Activated CD4-positive, alpha-beta T cell treated with anti-CD3 and anti-CD28 coated beads, Interleukin-2, Interleukin-4, amounts not matched to agents 100 ng/mL and 50 ng/mL, durations not matched to agents 16 hours and 8 hours (primary cell): ENCODE measurements around the gene PRTFDC1.
"Not testable (repeated sequence)": the region's sequence is repeated elsewhere in the genome, so short reads cannot be mapped to it uniquely, and the experiment has no call there.

ENCODE experiments used
- DNase-seq: peaks from one replicate; pipeline ENCODE4 v3.0.0-alpha.2; 2020; ENCODE audit warnings: low spot score

The PRTFDC1 gene

DNA sequence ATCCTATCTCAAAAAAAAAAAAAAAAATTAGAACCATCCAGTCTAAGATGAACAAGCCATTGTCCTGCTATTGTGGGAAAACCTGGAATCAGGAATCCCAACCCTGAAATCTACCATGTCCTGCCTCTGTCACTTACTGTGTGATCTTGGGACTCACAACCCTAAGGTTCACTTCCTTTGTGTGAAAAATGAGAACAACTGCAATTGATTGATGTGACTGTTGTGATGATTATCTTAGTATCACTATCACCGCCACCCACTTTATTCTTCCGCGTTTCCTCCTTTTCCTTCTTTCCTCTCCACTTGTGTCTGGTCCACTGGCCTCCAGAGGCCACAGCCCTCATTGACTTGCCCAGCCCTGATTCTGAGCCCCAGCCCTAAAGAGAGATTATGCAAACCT, 12.6 kb upstream of the PRTFDC1 start:
- DNase-seq: no peak

DNA sequence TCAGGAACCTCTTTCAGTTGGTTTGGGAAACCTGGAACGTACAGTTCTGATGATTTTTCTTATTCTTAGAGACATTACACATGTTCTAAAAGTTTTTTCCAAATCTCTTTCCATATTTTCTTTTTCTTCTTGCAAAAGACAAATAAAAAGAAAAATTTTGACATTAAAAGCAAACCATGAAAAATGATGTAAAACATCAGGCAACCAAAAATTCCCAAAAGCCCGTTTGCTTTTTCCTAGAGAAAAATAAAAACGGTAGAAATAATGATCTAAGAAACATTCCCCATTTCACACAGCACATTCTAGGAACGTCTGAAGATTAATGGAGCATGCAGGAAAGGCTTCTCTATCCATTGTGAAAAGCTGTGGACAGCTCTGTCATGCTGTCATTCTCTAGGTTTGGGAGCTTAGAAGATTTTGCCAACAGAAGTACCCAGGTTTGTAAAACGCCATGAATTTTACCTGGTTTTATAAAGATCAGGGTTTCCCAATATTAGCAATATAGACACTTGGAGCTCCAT, 11.2 kb upstream of the PRTFDC1 start:
- no peak for DNase-seq

DNA sequence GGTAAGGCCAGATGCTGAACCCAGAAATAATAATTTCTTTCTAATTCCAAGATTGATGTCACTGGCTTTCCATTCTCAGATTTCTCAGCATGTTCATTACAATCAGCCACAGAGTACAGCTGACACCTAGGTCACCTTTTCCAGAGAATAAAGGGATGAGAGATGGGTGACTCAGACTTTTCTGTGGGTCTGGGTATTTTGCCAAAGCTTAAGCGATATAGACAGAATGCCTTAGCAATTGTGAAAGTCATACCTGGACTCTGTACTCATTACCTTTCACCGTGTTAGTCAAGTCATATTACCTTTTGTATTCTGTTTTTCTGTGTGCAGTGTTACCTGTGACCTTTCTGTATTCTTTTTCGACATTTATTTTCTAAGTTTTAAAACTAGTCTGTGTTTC, 10.6 kb upstream of the PRTFDC1 start:
- DNase-seq: no peak

DNA sequence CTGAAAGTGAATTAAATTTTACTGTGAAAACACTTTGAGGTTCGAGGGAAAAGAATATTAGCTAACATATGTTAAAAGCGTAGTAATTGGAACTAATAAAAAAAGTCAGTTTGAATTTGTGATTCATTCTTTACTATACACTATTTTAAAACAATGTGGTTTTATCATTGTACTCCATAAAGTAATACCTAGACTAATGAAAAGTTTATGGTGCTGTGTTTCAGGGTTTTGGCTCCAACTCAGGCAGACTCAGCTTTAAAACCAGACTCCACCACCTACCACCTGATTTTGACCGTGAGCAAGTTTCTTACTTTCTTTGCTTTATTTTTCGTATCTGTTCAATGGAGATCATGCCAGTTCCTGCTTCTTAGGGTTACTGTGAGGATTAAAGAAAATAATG, 9.2 kb upstream of the PRTFDC1 start:
- DNase-seq: no peak

DNA sequence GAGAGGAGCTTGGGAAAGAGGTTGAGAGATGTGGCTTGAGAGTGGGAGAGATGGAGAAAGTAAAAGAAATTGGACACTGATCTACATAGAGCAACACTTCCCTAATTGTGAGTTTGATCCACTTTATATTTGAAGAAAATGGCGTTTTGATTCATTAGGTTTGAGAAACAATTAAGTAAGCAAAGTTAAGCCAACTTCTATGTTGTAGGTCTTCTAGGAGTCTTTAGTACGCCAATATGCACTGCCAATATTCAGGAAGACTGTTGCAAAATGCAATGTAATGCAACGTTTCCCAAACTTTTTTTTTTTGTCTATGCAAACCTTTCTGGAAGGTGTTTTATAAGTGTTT, 7.0 kb upstream of the PRTFDC1 start:
- DNase-seq: no peak

DNA sequence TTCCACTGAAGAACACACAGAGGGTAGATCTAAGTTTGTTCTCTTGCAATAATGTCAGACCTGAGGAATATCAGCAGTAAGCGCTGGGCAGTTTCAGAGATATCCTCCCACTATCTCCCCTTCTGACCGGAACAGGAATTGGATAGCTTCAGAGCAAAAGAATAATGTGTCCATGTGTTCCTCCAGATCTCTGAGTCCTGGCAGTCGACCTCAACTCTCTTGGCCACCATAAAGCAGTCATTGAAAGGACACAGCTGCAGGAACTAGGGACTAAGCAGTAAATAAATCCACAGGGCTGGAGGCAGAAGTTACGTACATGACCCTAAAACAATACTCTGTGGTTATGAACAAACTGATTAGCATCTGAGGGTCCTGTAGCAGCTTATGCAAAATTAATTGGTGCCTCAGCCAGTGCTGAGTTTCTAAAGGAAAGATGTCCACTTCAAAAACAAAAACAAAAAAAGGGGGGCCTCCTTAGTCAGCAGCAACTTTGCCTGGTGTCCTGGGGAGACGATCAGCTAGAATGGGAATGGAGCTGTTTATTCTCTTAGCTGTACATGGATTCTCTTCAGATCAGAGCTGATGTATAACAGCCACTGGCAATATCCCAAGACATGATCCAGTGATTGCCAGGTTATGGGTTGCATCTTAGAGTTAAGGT, 6.4 kb upstream of the PRTFDC1 start:
- no peak for DNase-seq

DNA sequence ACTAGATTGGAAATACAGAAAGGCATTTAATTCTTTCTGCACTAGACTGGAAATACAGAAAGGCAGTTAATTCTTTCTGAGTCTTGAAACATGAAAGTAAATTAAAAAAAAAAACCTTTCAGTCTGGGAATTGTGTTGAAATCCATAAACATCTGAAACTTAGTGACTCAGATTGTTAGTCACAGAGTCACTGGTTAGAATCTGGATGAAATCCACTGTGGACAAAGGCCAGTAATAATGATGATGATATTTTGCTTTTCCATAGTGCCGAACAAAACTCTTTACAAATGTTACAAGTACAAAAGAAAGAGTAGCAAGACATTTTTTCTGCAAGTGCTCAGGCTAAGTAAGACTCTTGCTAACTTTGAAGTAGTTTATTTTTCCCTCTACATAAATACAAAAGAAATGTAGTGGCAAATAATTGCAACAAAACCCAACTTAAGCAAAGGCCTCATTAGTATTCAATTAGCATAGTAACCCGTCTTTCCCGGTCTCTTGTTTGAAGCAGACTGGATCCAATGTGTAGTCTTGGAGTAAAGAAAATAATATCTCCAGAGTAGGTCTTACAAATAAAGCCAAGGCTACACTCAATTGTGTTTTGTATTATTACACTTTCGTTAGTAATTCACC, 5.8 kb upstream of the PRTFDC1 start:
- DNase-seq: no peak

DNA sequence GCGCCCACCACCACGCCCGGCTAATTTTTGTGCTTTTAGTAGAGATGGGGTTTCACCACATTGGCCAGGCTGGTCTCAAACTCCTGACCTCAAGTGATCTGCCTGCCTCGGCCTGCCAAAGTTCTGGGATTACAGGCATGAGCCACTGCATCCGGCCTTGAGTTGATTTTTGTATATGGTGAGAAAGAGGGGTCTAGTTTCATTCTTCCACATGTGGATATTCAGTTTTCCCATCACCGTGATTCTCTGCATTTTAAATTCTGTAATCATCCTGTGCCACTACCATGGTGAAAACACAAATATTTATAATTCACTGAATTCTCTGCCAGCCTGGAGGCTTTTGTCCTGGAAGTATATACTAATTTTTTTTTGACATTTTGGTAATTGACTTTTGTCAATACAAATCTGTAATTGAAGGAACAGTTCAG, 5.2 kb upstream of the PRTFDC1 start:
- not testable (repeated sequence) for DNase-seq

DNA sequence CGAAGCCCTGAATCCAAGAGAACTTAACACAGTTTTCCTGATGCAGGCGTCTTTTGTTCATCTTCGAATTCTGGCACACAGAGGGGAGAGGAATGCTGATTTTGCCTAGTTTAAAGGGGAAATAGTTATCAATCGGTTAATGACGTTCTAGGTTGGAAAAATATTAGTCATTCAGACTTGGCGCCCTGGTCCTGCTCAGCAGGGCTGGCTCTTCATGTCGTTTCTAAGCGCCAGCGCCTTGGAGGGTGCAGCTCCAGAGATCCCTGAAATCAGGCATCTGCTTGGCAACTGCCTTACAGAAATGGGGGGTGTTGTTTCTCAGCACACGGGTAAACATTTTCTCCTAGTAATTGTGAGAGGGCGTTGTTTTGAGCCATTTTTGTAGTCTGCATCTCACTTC, 1.3 kb upstream of the PRTFDC1 start:
- DNase-seq: no peak

DNA sequence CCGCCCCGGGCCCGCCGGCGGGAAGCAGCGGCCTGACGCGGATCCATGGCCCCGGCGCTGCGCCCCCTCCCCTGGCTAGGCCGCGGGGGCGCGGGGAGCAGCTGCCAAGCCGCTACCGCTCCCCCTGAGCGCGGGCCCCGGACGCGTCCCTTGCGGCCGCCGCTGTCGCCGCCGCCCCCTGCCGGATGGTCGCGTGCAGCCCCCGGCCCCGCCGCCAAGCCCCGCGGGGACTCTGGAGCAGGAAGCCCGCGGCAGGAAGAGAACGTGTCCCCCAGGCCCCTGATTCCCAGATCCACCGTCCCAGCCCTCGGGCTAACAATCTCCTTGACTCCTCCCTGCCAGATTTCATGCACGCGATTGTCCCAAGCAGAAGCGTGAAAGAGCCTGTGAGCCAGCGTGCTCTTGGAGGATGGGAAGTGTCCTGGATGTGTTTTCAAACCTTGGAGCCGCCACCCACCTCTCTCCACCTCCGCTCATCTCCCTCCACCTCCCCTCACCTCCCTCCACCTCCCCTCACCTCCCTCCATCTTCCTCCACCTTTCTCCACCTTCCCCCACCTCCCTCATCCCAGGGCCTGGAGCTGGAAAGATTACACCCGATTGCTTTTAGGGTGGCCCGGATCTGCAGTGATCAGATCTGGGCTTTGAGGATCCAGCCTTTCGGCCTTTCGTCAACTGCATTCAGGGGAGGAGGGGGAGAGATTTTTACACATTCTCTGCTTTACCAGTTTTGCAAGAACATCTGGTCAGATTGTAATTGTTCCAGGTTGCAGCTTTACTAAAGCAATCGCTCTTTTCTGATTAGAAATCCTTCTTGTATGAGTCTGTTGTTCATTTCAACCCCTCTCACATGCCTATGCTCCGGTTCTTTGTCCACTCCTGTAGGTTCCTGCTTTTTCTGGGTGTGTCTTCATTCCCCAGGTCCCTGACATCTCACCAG, 570 bp upstream of the PRTFDC1 start:
- DNase-seq: peak; percentile 12

DNA sequence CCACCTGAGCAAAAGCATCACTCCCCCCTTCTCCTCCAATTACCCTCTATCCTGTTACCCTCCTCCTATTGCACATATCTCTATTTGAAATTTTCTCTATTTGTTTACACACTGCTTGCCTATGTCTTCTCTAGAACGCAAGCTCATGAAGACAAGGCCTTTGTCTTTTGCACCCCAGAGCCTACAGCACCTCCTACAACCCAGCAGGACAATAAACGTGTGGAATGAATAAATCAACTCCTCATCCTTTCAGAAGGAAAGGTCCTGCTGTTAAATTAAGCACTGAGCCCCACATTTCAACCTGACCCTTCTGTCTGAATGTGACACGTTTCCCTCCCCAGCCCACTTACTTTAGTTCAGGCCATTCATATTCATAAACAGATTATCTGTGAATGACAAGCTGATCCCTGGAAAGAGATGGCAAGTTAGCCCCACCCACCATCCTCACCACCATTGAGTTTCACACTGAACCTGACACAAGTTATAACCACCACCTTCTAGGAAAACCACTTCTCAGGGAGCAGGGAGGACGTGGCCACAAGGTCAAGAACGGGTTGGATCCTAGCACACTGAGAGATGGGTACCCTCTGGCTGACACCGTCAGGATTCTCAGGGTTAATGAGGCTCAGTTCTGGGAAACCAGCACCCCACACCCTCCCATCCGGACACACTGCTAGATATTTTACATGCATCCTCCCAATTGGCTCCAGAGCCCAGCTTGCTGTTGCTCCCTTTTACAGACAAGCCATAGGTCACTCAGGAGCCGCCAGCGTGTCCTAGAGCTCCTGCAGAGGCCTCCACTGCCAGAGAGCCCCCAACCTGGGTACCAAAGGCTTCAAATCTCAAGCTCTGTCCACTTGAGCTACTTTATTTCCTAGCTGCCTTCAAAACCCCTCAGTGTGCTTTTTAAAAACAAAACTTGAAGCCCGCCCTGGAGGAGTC, 934 bp downstream of the PRTFDC1 start:
- peak; percentile 24 for DNase-seq

DNA sequence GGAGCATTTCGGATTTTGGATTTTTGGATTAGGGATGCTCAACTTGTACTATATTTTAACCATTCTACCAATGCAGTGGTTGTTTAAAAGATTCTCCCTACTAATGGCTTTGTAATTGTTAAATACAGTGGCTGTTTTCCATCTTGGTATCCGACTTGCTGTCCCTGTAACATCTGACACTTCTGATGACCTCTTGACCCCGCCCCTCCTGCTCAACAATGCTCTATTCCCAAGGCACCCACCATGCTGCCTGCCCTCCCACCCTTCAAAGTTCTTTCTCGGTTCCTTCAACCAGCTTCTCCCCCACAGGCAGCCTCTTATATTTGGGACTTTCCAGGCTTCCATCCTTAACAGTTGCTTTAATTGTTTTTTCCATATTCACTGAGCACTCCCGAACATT, 2.0 kb downstream of the PRTFDC1 start:
- DNase-seq: no peak

DNA sequence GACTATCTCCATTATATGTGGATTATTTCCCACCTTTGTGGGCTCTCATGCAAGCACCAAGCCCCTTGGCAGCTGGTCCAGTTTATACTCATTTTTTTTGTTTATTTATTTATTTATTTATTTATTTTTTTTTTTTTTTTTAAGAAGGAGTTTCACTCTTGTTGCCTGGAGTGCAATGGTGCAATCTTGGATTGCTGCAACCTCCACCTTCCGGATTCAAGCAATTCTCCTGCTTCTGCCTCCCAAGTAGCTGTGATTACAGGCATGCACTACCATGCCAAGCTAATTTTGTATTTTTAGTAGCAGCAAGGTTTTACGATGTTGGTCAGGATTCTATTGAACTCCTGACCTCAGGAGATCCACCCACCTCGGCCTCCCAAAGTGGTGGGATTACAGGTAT, 2.8 kb downstream of the PRTFDC1 start:
- no peak for DNase-seq

DNA sequence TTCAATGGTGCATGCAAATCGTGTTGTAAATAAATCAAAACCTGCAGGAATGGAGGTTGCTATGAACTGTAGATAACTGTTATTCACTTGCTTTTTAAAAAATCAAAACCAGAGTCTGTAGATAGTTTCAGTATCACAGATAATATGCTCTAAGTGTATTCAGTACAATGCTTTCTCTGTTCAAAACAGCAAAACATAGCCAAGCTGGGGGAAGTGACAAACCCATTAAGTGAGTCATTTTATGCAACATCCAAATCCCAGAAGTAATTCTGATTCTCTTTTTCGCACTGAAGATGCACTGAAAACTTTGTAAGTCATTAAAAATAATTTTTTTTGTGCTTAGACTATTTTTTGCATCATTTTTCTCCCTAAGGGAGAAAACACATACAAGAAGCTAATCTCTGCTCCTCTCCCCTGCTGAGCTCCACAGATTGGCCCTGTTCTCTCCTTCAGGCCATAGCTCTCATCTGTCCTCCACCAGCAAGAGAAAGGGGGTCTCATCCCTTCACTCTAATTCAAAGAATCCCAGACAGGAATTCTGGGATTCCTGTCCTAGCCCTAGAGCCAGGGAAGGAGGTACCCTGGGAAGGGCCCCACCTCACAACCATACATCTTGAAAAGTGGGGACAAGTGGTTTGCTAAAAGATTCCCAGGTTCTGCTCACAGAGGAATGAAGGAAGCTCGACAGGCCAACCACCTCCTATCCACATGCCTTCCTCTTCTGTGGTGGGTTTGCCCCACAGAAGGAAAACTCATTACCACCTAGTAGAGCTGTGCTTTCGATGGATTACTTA, 4.9 kb downstream of the PRTFDC1 start:
- DNase-seq: peak; percentile 69

DNA sequence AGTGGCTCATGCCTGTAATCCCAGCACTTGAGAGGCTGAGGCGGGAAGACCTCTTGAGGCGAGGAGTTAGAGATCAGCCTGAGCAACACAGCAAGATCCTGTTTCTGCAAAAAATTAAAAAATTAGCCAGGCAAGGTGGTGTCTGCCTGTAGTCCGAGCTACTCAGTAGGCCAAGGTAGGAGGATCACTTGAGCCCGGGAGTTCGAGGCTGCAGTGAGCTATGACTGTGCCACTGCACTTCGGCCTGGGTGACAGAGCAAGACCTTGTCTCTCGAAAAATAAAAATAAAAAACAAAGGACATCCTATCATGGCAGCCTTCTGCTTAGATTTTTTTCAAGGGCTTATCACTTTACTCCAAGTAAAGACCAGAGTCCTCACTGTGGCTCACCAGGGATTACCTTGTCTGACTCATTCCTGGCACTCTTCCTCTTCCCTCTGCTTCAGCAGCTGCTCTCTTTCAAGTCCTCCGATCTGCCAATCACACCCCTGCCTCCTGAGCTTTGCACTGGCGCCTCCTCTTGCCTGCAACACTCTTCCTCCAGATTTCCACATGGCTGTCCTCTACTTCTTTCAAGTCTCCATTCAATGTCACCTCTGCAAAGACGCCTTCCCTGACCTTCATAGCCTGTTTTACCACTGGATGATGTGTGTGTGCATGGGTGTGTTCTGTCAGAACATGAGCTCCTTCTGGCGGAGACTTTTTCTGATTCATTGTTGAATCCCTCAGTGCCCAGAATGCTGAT, 7.7 kb downstream of the PRTFDC1 start:
- DNase-seq: no peak

DNA sequence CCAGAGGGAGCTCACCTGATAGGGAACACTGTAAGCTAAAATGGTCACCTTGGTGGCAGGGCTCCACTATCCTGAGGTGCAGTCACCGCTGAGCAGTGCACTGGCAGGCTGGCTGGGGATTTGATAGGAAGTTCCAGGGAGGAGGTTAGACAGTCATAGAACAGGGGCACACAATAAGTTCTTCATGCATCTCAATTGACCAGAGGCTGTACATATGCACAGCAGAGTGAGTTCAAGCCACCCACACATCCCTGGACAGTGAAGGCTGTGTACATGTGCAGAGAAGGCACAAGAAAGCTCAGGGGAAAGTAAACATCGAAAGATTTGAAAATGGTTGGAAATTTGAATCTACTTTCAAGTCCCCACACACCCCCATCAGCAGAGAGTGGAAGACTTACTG, 13.9 kb downstream of the PRTFDC1 start:
- DNase-seq: no peak

DNA sequence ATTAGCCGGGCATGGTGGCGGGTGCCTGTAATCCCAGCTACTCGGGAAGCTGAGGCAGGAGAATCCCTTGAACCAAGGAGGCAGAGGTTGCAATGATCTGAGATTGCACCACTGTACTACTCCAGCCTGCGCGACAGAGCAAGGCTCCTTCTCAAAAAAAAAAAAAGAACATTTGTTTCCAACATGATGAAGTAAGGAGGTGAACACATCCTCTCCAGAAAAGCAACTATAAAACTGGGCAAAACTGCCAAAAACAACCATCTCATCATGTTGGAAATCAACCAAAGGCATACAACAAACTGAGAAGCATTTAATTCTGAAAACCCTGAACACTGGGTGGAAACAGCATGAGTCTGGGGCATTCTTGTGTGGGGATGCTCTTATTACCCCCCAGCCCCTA, 14.3 kb downstream of the PRTFDC1 start:
- no peak for DNase-seq

DNA sequence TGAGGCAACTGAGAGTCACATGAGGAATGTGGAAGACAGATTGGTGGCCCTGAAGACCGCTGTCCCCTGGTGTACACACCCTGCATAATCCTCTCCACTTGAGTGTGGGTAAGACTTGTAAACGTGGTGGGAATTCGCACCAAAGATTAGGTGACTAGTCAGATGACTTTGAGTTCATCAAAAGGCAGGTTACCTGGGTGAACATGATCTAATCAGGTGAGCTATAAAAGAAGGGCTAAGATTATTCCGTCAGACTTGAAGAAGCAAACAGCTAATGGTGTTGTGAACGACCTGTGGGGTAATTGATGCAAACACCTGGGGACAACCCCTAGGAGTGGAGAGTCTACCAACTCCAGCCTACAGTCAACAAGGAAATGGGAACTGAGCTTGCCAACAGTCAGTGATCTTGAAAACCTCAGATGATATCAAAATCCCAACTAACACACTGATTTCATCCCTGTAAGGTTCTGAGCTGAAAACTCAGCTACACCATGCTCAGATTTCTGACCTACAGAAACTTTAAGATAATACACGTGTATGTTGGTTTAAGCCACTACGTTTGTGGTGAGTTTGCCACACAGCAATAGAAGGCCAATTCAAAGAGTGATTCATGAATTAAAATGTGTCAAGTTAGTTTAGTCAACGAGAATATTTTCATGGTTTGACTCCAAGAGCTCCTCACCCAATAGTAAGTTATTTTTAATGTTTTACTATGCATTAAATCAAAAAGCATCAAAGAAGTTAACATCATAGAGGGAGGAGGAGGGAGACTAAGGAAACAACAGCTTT, 16.7 kb downstream of the PRTFDC1 start:
- no peak for DNase-seq

DNA sequence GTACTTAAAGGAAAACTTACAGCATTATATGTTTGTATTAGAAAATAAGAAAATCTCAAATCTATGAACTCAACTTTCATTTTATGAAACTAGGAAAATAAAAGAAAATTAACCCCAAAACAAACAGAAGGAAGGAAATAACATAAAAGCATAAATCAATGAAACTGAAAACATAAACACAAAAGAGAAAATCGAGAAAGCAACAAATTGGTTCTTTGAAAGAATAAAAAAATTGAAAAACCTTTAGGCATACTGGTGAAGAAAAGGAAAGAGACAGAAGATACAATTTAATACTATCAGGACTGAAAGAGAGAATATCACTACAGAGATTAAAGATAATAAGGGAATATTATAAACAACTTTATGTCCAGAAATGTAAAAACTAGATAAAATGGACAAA, 21.2 kb downstream of the PRTFDC1 start:
- DNase-seq: no peak
